Smooth muscle cell of bladder (primary cell): Measurements from ENCODE around the gene CSAD. TPM values are rescaled to one million over a fixed set of nuclear protein-coding genes. Genes with fewer than 3 reads are reported as not detected.

ENCODE experiments used
- total RNA-seq: library from RNA; depleted of rRNA; stranded (reverse); fragments of >200 nt; gene quantifications from 2 replicates; pipeline ENCODE4 v1.2.3, GENCODE V29; 2014

The CSAD gene
- total RNA-seq = 7.3 and 11.3 TPM in 2 replicates

DNA sequence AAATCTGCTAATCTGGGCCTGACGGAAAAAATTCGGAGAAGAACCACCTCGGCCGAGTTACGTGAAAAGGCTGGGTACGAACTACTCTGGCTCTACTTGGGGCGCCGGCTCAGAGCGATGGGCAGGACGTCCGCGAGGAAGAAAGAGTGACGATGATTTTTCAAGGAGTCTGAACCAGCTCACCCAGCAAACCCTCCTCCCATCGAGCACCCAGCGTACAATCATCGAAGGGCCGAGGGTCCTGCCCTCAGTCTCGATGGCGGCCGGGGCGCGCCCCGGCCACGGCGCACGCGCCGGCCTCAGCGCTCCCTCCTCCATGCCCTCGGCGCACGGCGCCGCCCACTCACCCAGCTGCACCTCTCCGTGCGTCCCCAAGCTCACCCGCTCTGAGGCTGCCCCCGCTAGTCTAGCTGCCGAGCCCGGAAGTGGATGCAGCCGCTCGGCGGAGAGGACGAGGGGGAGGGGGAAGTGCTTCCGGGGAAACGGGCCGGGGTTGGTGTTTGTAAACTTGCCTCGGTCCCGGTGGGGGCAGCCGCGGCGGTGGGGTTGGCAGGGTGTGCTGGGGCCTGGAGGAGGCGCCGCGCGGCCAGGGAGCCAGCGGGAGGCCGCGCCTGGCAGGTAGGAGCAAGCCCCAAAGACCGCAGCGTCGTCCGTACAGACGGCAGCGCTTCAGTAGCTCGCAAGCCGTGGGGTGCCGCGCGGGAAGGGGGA lies at the start of gene CSAD, which contains the start of gene ZNF740:
Gene CSAD (minus strand): TSS at position 706 of the 711 bp plus-strand sequence. CDS start 7,455 bp downstream, outside the sequence.
Gene ZNF740 (plus strand): TSS at position 503 of the 711 bp plus-strand sequence. CDS start 1,262 bp downstream, outside the sequence.

DNA sequence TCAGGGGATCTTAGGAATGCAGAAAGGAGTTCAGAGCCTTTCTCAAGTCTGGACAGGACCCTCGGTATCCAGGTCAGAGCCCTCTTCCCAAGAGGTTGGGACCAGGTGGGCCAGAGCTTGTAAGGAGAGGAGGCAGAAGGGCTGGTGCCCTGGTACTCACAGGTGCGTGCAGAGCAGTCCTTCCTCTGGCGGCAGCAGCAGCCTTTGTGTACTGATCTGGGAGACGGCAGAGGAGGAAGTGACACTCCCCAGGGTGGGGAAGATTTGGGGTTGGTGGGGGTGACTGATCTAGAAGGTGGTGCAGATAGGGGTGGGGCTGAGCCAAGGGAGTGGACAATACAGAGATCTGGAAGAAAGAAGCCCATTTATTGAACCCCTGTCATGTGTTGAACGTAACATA lies 26.3 kb upstream of the CSAD start, which contains the start of gene ITGB7:
Gene ITGB7 (minus strand): TSS at position 210 of the 400 bp plus-strand sequence. CDS start 6,808 bp downstream, outside the sequence.

Other genes starting within 250 kb of the CSAD start
- gene KRT18, start 231.8 kb downstream of the CSAD start, total RNA-seq = 66.7 and 246 TPM in 2 replicates
- 1,845 and 2,136 TPM in 2 replicates for gene EIF4B, start 174.5 kb downstream of the CSAD start, total RNA-seq
- gene TNS2, start 130.9 kb downstream of the CSAD start, total RNA-seq = 23.2 and 37.3 TPM in 2 replicates
- gene SPRYD3, start 101.5 kb downstream of the CSAD start, total RNA-seq = 17.2 and 31.2 TPM in 2 replicates
- gene IGFBP6, start 83.3 kb downstream of the CSAD start, total RNA-seq = 666 and 756 TPM in 2 replicates
- 0.09 TPM in 1 of 2 replicates, not detected in the other for gene SOAT2, start 77.4 kb downstream of the CSAD start, total RNA-seq
- 13.2 and 16.2 TPM in 2 replicates for gene ZNF740, start 203 bp downstream of the CSAD start, total RNA-seq
- 0.14 and 0.37 TPM in 2 replicates for gene ITGB7, start 26.3 kb upstream of the CSAD start, total RNA-seq
- 17.5 and 21.2 TPM in 2 replicates for gene RARG, start 51.3 kb upstream of the CSAD start, total RNA-seq
- 0.46 and 1.00 TPM in 2 replicates for gene ESPL1, start 87.4 kb upstream of the CSAD start, total RNA-seq
- 998 and 1,105 TPM in 2 replicates for gene PFDN5, start 114.6 kb upstream of the CSAD start, total RNA-seq
- 54.5 and 64.1 TPM in 2 replicates for gene MYG1, start 118.8 kb upstream of the CSAD start, total RNA-seq
- 30.0 and 38.0 TPM in 2 replicates for gene AAAS, start 140.7 kb upstream of the CSAD start, total RNA-seq
- not detected in 2 replicates for gene SP7, start 155.4 kb upstream of the CSAD start, total RNA-seq
- 20.3 and 21.7 TPM in 2 replicates for gene SP1, start 199.3 kb upstream of the CSAD start, total RNA-seq
- gene AMHR2, start 242.9 kb upstream of the CSAD start, total RNA-seq = not detected in 2 replicates